OCI-LY7 (cell line): ENCODE results near the gene PDE4A.

Source experiments
- CTCF ChIP-seq: fragments of 200-600 bp; sonication (generic); conservative IDR thresholded peaks from 2 replicates; pipeline ENCODE4 v1.5.1; 2014; ENCODE audit warnings: mild to moderate bottlenecking, antibody characterized with exemption, low read length, moderate library complexity, mixed read lengths
- EZH2phosphoT487 ChIP-seq: fragments of 200-600 bp; sonication (generic); IDR thresholded peaks from 2 replicates; pipeline ENCODE4 v1.6.1; 2018; ENCODE audit warnings: low read depth, borderline replicate concordance, mild to moderate bottlenecking, mixed run types, antibody characterized with exemption, low read length, moderate library complexity, mixed read lengths

DNA sequence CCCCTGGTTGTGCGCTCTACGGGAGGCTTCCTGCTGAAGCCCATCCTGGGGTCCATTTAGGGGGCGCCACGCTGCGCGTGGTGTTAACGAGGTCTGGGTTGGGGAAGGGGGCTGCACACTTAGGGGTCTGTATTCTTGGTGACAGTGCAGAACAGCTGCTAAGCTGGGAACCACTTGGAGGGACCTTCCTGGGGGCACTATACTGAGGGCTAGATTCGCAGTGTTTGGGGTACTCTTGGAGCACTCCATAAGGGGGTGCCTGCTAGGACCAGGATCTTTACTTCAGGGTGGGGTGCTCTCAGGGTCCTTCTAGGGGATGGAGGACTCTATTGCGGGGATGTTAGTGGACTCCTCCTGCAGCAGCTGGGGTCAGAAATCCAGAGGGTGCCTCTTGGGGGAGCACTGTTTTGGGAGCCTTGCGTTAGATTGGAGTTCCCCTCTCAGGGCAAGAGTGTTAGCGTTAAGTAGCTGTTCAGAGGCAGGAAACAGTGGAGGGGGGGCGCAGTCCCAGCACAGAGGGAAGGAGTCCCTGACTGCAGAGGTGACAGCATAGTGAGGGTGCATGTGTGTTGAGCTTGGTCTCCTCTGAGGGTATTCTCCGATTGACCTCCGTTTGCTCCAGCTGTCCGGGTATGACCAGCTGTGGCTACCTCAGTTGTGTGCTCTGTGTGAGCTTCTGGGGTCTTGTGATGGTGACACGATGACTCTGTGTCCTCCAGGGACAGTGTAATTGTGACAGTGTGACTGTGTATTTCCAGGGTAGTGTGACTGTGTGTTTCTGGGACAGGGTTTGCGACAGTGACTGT is 1.1 kb downstream of the PDE4A start:
- TF ChIP-seq CTCF (peak; percentile 56), EZH2phosphoT487 (no peak)
